ENCODE results near the gene PCMTD2. TPM values are rescaled to one million over a fixed set of nuclear protein-coding genes. Genes with fewer than 3 reads are reported as not detected.

Gene PCMTD2
- total RNA-seq, 2 experiments from 2014 or later: 68.5 to 76.5 TPM

DNA sequence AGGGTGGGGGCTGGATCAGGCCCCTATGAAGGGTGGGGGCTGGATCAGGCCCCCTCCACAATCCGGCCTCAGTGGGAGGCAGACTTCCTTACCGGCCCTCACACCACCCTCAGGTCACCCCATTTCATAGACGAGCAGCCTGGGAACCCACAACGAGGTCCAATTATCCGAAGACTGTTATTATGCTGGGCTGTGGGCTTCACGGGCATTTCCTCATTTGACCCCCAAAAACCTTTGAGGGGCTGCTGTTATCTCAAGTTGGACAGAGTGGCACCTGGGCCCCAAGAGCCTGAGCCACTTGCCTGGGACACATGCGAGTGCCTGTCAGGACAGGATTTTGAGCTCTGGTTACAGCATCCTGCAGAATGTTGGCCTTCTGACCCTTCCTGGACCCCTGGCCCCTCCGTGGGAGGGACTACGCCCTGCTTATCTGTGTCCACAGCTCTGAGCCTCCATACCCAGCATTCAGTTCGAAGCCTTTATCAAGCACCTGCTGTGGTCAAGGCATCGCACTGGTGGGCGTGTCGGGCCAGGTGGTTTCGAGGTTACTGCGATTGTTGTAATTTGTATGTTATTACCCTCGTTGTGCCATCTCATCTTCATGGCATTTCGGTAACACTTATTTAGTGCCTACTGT is 34.5 kb upstream of the PCMTD2 start:
- intact Hi-C loops (cut with DNase I, micrococcal nuclease): no loop called here
- Histone ChIP-seq H3K36me3 (ENCODE audit: insufficient read depth, low read length) (no peaks in the 10 kb centered on the region), H3K4me3 (ENCODE audit: low read length) (no peak overlapping the region), H3K4me1 (ENCODE audit: insufficient read depth, low read length) (peaks cover 26% of the 10 kb centered on the region), H3K27ac (ENCODE audit: low read depth in 1 of 2, low read length in 2 of 2) (no peak overlapping the region), H3K9me3 (ENCODE audit: control insufficient read depth in 1 of 2, insufficient read depth in 1 of 2, low read length in 2 of 2) (no peaks in the 10 kb centered on the region), H3K27me3 (ENCODE audit: control insufficient read depth in 1 of 2, insufficient read depth in 2 of 2, low read length in 2 of 2) (no peaks in the 10 kb centered on the region)
- no peak overlapping the region for H3K27ac Mint-ChIP-seq
- H3K36me3 Mint-ChIP-seq (ENCODE audit: low read depth): no peaks in the 10 kb centered on the region
- H3K4me3 Mint-ChIP-seq: no peak overlapping the region
- peaks cover 5% of the 10 kb centered on the region for H3K4me1 Mint-ChIP-seq (ENCODE audit: low read depth)
- CTCF ChIA-PET: no interaction called here
- DNase-seq (no peak), ATAC-seq (ENCODE audit: poor library complexity) (no peak)
- peaks cover 4% of the 10 kb centered on the region for H3K27me3 Mint-ChIP-seq
- POLR2A ChIA-PET: no interaction called here
- no peak for TF ChIP-seq CTCF (IDR thresholded peaks at IDR 0.05)
- H3K9me3 Mint-ChIP-seq: no peaks in the 10 kb centered on the region

- intact Hi-C loops (cut with DNase I, micrococcal nuclease): no loop called here
- no peaks in the 10 kb centered on the region for H3K36me3 Mint-ChIP-seq (ENCODE audit: low read depth)
- H3K27ac ChIP-seq (ENCODE audit: low read depth in 1 of 2, low read length in 2 of 2): no peak overlapping the region
- no peak overlapping the region for H3K27ac Mint-ChIP-seq
- H3K4me3 ChIP-seq (ENCODE audit: low read length): no peak overlapping the region
- ATAC-seq (ENCODE audit: poor library complexity): no peak
- ChIA-PET CTCF (no interaction called here), POLR2A (no interaction called here)
- no peak for TF ChIP-seq CTCF (IDR thresholded peaks at IDR 0.05)
- peaks cover 38% of the 10 kb centered on the region for H3K4me1 ChIP-seq (ENCODE audit: insufficient read depth, low read length)
- no peaks in the 10 kb centered on the region for H3K9me3 Mint-ChIP-seq
- DNase-seq: no peak
- H3K4me3 Mint-ChIP-seq: no peak overlapping the region
- H3K9me3 ChIP-seq (ENCODE audit: control insufficient read depth in 1 of 2, insufficient read depth in 1 of 2, low read length in 2 of 2): no peaks in the 10 kb centered on the region
- H3K4me1 Mint-ChIP-seq (ENCODE audit: low read depth): peaks cover 16% of the 10 kb centered on the region
- peaks cover 4% of the 10 kb centered on the region for H3K27me3 Mint-ChIP-seq
- no peaks in the 10 kb centered on the region for H3K27me3 ChIP-seq (ENCODE audit: control insufficient read depth in 1 of 2, insufficient read depth in 2 of 2, low read length in 2 of 2)
- no peaks in the 10 kb centered on the region for H3K36me3 ChIP-seq (ENCODE audit: insufficient read depth, low read length)
Observed at GRCh38 chr20:64222291-64222735, 33.2 kb upstream of the PCMTD2 start.

DNA sequence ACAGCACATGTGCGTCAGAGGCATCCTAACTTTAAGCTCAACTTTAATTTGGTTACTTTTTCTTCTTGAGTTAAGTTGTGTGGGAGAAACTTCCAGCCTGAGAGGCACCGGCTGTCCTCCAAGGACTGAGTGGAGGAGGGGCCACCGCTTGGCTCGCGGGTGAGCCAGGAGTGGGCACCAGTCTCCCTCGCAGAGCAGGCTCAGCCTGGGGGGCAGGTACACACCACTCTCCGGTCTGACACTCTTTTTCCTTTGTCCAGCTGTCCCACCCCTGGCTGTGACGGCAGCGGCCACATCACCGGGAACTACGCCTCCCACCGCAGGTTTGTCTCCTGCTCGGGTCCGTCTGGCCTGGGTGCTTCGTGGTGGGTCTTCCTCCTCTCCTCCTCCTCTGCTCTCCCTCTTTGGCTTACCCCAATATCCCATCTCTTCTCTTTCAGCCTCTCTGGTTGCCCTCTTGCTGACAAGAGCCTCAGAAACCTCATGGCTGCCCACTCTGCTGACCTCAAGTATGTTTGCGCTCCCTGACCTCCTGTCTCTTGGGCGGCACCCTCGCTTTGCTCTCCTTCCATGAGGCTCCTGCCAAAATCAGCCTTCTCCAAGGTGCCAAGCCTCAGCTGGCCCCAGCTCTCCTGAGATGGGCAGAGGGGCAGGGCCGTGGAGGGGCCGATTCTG is 32.6 kb upstream of the PCMTD2 start:
- peaks cover 4% of the 10 kb centered on the region for H3K27me3 Mint-ChIP-seq
- H3K4me1 Mint-ChIP-seq (ENCODE audit: low read depth): peaks cover 20% of the 10 kb centered on the region
- H3K9me3 Mint-ChIP-seq: no peaks in the 10 kb centered on the region
- CTCF ChIA-PET: no interaction called here
- H3K4me3 Mint-ChIP-seq: no peak overlapping the region
- Histone ChIP-seq H3K27me3 (ENCODE audit: control insufficient read depth in 1 of 2, insufficient read depth in 2 of 2, low read length in 2 of 2) (peaks cover 0 to 3% of the 10 kb centered on the region in 2 experiments), H3K4me1 (ENCODE audit: insufficient read depth, low read length) (peaks cover 44% of the 10 kb centered on the region), H3K36me3 (ENCODE audit: insufficient read depth, low read length) (no peaks in the 10 kb centered on the region), H3K4me3 (ENCODE audit: low read length) (no peak overlapping the region), H3K27ac (ENCODE audit: low read depth in 1 of 2, low read length in 2 of 2) (no peak overlapping the region), H3K9me3 (ENCODE audit: control insufficient read depth in 1 of 2, insufficient read depth in 1 of 2, low read length in 2 of 2) (no peaks in the 10 kb centered on the region)
- intact Hi-C loops (cut with DNase I, micrococcal nuclease): no loop called here
- no peaks in the 10 kb centered on the region for H3K36me3 Mint-ChIP-seq (ENCODE audit: low read depth)
- TF ChIP-seq CTCF (IDR thresholded peaks at IDR 0.05): no peak
- DNase-seq (no peak), ATAC-seq (ENCODE audit: poor library complexity) (no peak)
- H3K27ac Mint-ChIP-seq: no peak overlapping the region
- POLR2A ChIA-PET: no interaction called here
